ENCODE results near the gene PPP1R26.
A peak's percentile ranks its signal among the peaks of the same experiment; 100 is the strongest.

PPP1R26 gene

DNA sequence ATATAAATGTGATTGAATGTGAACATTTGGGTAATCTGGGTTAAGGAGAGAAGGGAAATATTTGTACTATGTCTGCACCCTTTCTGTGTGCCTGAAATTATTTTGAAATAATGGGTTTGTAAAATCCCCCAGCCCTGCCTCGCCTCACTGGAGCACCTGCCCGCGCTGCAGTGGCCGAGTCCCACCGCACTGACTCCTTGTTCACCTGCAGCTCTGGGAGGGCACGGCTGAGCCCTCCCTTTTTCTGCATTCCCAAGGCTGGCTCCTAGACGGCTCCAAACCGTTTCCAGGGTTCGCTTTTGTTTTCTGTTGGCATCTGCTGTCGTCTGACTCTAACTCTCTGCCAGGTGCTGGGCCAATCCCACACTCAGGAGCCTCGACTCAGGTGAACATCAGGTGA is 17.6 kb upstream of the PPP1R26 start:
- DNase-seq: no peak

DNA sequence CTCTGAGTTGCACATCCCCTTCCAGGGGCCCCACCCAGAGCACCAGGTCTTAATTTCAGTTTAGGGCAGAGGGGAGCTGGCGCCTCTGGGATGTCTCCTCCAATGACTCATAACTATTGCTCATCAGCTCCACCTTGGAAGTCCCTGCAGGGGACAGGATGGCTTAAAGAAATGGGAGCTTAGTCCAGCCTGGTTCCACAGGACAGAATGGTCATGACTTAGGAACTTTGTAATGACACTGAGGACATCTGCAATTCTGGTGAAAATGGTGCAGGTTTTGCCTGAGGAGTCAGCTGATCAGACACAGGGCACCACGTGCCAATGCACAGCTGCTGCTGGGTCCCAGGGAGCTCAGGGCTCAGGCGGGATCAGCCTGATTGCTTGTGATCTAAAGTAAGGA is 16.4 kb upstream of the PPP1R26 start:
- DNase-seq: peak in 1 of 2 experiments; percentile 21

- no peak for DNase-seq
Measured at GRCh38 chr9:135464181-135464580, 15.4 kb upstream of the PPP1R26 start.

GRCh38 chr9:135468854-135469521 is 10.6 kb upstream of the PPP1R26 start:
- no peak for DNase-seq

DNA sequence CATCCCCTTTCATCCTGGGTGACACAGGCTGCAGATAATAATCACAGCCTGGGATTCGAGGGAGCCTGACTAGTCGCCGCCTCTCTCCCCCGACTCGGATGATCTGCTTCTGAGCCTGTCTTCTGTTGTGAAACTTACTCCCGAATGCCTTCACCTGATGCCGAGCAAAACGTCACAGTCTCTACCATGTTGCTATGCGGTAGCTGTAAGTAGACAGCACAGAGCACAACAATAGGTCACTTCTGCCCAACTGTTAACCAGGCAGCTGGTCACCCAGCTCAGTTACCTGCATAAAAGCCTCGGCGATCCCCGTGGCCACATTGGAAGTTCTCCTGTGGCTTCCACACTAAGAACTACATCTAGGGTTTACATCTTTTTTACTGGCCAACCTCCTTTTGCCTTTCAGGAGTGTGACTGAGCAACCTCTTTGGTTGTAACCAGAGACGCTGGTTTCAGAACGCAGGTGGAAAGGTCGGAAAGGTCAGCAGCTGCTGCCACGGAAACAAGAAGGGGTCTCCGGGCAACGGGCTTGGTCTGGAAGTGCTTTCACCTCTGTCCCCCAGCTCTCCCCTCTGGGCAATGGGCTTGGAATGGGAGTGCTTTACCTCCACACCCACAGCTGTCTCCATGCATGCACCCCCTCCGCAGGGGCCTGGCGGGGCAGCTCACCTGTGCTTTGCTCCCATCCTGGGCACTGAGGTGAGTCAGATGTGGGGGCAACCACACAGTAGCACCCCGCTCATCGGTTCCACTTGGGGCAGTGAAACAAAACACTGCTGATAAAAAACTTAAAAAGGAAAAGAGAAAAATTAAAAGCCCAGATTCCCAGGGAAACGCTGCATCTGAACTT is 7.6 kb upstream of the PPP1R26 start:
- DNase-seq: no peak

DNA sequence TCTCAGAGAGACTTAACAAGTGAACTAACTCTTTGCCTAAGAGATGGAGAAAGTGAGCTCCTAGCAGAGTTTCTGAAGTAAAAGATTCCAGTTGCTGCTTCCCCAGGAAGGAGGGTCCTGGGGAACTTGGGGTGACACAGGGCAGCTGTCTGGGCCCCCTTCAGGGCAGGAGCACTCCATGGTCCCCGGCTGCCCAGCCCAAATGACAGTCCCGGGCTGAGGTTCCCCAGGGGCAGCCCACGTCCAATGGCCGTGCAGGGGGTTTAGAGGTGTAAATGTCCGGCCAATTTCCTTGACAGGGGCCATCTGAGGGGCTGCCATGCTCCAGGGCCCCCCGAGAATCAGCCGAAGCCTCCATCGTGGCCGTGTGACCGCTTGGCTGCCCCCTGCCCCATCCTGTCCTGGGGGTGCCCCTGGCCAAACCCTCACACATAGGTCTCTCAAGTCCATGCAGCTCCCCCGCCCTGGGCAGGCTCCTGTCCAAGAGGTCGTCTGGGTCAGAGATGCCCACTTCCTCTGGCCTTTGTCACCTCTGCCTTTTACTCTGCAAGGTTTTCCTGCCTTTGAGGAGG is 5.5 kb upstream of the PPP1R26 start:
- no peak for DNase-seq

GRCh38 chr9:135474915-135475314 is 4.7 kb upstream of the PPP1R26 start:
- DNase-seq: peak; percentile 38 to 84

DNA sequence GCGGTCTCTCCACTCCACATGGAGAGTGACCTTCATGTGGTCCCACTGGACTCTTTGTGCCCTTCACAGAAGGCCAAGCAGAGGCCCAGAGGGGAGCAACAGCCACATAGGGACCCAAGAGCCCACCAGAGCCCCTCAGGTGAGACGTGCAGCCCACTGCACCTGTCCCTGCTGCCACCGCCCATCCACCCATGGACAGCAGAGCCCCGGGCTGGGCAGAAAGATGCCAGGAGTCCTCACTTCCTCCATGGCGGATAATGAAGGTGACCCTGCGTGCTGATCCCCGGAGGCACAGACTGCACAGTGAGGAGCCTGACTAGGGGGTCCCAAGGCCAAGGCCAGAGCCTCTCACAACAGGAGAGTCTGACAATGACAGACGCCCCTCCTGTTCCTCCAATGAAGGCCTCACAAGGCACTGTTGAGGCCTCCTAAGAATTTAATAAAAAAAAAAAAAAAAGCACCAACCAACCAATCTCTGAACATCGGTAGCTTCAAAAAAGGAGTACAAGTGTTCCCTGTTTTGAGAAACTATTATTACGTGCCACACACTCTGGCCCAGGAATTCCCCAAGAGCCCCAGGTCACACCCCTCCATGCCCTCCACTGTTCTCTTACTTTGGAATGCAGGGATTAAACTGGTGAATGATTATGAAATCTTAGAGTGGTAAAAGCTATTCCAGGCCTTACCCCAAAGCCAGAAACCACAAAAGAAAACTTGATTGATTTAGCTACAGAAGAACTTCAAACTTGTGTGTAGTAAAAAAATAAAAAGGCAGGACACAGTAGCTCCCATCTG is 2.8 kb upstream of the PPP1R26 start:
- DNase-seq: no peak

DNA sequence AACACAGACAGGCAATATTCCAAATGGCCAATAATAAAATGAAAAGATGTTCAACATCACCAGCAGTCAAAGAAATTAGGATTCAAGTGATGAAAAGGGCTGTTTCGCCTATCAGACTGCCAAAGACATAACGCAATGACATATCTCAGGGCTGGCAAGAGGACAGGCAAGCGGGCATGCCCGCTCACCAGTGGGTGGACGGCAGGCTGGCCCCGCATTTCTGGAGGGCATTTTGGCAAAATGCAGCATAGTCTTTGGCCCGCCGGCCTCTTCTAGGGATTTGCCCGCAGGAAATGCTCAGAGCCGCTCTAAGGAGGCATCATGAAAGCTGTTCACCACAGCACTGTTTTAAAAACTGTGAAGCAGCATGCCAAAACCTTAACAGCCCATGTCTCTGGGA is 1.4 kb upstream of the PPP1R26 start:
- DNase-seq: no peak

DNA sequence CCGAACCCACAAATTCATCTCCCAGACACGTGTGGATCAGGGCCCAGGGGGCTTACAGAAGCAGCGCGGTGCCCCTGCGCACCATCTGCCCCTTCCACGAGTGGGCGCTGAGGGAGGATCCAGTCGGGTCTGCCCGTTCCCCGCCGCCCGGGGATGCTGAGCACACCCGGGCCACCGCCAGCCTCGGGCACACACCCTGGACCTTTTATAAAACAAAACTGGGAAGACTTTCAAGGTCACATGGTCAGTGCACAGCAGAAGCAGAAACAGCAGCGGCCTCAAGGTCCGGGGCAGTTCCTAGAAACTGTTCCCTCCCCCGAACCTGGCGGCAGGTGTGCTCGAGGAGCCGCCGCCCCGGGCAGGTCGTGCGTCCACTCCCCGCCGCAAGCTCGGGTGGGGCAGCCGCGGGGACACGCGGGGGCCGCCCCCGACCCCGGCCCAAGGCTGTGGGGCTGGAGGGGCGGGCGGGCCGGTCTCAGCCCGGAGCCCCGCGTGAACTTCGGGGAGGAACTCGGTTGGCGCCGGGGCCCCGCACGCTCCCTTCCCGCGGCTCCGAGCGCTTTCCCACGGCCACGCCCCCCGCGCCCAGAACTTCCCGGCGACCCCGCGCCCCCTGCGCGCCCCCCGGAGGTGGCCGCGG is 633 bp upstream of the PPP1R26 start:
- DNase-seq: peak in 1 of 2 experiments; percentile 51

DNA sequence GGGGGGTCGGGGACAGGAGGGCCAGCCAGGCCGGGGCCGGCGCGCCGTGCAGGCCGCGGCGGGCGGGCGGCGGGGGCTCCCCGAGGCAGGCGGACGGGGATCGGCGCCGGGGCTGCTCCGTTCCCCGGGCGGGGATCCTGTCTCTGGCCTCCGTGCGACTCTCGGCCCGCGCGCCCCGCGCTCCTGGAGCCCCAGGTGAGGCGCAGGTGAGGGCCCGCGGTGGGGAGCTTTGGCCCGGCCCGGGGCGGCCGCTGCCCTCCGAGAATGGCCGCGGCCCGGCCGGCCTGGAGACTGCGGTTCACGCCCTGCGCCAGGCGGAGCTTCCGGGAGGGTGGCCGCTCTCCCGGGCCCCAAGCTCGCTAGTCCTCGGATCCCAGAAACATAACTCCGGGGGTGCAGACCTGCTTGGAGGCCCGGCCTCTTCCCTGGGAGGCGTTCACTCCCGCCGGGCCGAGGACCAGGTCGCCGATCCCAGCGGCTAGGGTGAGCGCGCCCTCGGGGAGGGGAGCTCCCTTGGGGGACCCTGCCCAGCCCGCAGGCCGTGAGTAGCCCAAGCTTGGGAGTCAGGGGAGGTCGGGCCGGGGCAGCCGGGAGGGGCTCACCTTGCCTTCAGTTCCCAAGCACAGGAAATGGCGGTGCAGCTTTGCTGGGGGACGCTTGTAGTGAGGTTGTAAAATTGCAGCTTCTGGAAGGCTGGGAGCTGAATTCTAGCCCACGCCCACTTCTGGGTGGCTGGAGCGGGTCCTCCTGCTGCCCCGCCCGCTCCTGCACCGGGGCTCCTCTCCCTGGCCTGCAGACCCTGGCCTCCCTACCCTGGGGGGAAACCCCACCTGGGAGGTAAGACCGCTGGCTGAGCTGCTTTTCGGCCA is 723 bp downstream of the PPP1R26 start:
- peak in 1 of 2 experiments; percentile 36 for DNase-seq

- no peak for DNase-seq
Measured at GRCh38 chr9:135480940-135481310, 1.3 kb downstream of the PPP1R26 start.

- no peak for DNase-seq
Measured at GRCh38 chr9:135482015-135482754, 2.6 kb downstream of the PPP1R26 start.

DNA sequence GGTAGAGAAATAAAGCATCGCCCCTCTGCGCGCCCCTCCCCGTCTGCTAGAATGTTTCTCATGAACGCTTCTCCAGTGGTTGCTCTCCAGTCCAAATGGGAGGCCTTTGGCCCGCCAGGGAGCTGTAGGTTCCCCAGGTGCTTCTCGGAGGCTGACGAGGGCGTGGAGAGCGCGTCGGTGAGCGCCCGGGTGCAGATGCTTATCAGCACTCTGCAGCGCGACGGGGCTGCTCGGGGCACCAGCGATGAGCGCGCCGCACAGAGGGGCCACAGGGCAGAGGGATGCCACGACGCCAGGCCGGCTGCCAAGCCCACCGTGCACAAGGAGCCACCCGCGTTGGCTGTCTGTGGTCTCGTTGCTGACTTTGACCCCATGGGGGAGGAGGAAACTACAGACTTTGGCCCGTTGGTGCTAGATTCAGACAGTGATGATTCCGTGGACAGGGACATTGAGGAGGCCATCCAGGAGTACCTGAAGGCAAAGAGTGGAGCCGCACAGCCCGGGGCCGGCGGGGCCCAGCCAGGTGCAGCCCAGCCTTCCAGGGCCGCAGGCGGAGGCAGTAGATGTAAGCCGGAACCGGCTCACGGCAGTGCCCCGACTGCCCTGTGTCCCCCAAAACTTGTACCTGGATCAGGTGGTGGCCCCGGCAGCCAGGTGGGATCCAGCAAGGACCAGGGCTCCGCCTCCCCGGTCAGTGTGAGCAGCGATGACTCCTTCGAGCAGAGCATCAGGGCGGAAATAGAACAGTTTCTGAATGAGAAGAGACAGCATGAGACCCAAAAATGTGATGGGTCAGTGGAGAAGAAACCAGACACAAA is 5.1 kb downstream of the PPP1R26 start:
- no peak for DNase-seq

DNA sequence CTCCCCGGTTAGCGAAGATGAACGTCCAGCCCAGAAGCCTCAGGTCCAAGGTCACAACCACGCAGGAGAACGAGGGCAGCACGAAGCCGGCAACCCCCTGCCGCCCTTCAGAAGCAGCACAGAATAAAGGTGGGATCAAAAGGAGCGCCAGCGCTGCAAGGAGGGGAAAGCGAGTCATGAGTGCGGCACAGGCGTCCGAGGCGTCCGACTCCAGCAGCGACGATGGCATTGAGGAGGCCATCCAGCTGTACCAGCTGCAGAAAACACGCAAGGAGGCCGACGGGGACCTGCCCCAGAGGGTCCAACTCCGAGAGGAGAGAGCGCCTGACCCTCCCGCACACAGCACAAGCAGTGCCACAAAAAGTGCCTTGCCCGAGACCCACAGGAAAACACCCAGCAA is 5.8 kb downstream of the PPP1R26 start:
- no peak for DNase-seq

- no peak for DNase-seq
Measured at GRCh38 chr9:135485832-135486231, 6.2 kb downstream of the PPP1R26 start.

DNA sequence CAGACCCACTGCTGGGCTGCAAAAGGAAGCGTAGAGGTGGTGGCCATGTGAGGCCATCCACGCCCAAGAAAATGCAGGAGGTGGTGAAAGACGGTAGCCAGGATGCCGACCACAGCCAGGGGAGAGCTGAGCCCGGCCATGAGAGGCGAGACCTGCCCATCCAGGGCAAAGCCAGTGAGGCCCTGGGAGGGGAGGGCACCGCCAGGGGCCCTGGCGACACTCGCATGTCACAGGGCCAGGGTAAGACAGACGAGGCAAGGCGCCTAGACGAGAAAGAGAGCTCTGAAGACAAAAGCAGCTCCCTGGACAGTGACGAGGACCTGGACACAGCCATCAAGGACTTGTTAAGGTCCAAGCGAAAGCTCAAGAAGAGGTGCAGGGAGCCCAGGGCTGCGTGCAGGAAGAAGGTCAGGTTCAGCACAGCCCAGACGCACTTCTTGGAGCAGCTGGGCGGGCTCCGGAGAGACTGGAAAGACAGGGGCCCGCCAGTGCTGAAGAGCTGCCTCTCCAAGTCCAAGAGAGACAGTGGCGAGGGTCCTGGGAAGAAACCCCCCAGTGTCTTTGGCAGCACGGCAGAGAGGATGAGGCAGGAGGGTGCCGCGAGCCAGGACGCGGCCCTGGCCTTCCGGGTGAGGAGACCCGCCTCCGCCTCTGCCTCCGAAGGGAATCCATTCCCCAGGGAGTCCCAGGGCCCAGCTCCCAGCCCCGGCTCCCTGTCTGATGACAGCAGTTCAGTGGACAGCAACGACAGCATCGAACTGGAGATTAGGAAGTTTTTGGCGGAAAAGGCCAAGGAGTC is 6.9 kb downstream of the PPP1R26 start:
- no peak for DNase-seq

DNA sequence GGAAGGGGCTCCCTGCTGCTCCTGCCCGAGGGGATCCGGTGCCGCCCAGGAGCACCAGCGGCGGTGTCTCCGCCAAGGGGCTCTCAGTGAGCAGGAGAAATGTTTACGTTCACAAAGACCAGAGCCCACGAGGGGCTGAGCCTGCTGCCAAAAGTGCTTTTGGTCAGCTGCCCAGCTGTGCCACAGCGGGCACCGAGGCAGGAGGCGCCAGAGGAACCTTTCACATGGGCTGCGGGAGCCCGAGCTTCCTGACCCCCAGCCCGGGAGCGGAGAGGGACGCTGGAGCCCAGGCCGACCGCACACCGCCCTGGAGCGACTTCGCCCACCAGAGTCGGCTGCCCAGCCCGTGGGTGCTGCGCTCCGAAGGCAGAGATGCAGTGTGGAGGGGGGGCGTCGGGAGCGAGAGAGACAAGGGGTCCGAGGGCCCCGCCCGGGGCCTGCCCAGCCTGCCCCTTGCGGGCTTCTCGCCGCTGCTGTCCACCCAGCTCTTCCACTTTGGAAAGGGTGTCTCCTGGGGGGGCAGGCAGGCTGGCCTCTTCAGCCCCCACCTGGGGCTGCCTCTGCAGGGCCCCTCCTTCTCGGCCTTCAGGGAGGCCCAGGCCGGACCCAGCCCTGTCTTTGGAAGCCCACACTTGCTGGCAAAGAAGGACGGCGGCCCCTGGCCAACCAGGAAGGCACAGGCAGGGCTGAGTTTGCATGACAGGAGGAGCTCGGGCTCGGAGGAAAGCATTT is 7.9 kb downstream of the PPP1R26 start:
- DNase-seq: no peak

GRCh38 chr9:135488013-135488330 is 8.4 kb downstream of the PPP1R26 start:
- DNase-seq: no peak

Measured in NCI-H524 (cell line).